Measurements from ENCODE around the gene ESPL1.

- no peak for TF ChIP-seq CTCF (IDR thresholded peaks at IDR 0.05)
- TF ChIP-seq ZNF121 (CRISPR knock-in tag; IDR thresholded peaks at IDR 0.05): no peak
- TF ChIP-seq ARID4B (CRISPR knock-in tag; IDR thresholded peaks at IDR 0.05; ENCODE audit: borderline replicate concordance): no peak
- TF ChIP-seq ELF4 (CRISPR knock-in tag; IDR thresholded peaks at IDR 0.05; ENCODE audit: low read depth): no peak
- TF ChIP-seq JUN (CRISPR knock-in tag; IDR thresholded peaks at IDR 0.05): no peak
- no peak for TF ChIP-seq ESRRA (CRISPR knock-in tag; IDR thresholded peaks at IDR 0.05; ENCODE audit: borderline replicate concordance)
- TF ChIP-seq STAT6 (CRISPR knock-in tag; conservative IDR thresholded peaks at IDR 0.05; ENCODE audit: low read depth): no peak
- TF ChIP-seq ATF2 (CRISPR knock-in tag; IDR thresholded peaks at IDR 0.05; ENCODE audit: borderline replicate concordance, low read depth): no peak
- TF ChIP-seq FOXJ3 (CRISPR knock-in tag; IDR thresholded peaks at IDR 0.05; ENCODE audit: borderline replicate concordance): no peak
- TF ChIP-seq ZNF423 (CRISPR knock-in tag; IDR thresholded peaks at IDR 0.05): no peak
- no peak for TF ChIP-seq MAX (CRISPR knock-in tag; IDR thresholded peaks at IDR 0.05)
- no peak for TF ChIP-seq NFE2L1 (CRISPR knock-in tag; IDR thresholded peaks at IDR 0.05)
- TF ChIP-seq ZNF512 (CRISPR knock-in tag; IDR thresholded peaks at IDR 0.05; ENCODE audit: borderline replicate concordance): no peak
Measured at GRCh38 chr12:53320352-53321195, 52.5 kb downstream of the ESPL1 start.

Data from WTC11 (cell line).